ENCODE results near the gene ZFYVE21. TPM values are rescaled to one million over a fixed set of nuclear protein-coding genes. Genes with fewer than 3 reads are reported as not detected.

Gene ZFYVE21
- total RNA-seq, 1 donor from 2014 or later, result 68.6 TPM

DNA sequence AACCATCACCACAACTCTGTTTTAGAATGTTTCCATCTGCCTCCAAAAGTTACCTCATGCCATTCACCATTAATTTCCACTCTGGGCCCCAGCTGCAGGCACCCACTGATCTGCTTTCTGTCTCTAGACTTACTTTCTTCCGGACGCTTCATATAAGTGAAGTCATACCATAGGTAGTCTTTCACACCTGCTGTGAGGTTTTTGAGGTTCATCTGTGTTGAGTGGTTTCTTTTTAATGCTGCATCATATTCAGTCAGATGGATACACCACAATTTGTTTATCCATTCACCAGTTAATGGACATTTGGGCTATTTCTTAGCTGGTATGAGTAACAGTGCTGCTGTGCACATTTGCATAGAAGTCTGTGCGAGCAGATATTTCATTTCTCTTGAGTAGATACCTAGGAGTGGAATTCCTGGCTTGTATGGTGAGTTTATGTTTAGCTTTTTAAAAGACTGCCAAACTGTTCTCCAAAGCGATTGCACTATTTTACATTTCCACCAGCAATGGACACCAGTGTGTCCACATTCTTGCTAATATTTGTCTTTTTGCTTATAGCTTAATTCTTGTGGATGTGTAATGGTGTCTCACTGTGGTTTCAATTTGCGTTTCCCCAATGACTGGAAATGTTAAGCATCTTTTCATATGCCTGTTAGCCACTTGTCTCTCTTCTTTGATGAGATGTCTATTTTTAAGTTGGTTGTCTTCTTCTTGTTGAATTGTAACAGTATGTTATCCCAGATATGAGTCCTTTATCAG lies 48.3 kb downstream of the ZFYVE21 start:
- H3K4me1 Mint-ChIP-seq (ENCODE audit: low read depth), result peaks cover 7% of the 10 kb centered on the region
- no peak overlapping the region for H3K27ac Mint-ChIP-seq (ENCODE audit: unreplicated experiment)
- TF ChIP-seq, protein P1, sequence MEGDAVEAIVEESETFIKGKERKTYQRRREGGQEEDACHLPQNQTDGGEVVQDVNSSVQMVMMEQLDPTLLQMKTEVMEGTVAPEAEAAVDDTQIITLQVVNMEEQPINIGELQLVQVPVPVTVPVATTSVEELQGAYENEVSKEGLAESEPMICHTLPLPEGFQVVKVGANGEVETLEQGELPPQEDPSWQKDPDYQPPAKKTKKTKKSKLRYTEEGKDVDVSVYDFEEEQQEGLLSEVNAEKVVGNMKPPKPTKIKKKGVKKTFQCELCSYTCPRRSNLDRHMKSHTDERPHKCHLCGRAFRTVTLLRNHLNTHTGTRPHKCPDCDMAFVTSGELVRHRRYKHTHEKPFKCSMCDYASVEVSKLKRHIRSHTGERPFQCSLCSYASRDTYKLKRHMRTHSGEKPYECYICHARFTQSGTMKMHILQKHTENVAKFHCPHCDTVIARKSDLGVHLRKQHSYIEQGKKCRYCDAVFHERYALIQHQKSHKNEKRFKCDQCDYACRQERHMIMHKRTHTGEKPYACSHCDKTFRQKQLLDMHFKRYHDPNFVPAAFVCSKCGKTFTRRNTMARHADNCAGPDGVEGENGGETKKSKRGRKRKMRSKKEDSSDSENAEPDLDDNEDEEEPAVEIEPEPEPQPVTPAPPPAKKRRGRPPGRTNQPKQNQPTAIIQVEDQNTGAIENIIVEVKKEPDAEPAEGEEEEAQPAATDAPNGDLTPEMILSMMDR (IDR thresholded peaks at IDR 0.05), result no peak
- peaks cover 3% of the 10 kb centered on the region for H3K36me3 Mint-ChIP-seq (ENCODE audit: low read depth)
- no peaks in the 10 kb centered on the region for H3K27me3 Mint-ChIP-seq (ENCODE audit: low read depth)
- no peak overlapping the region for H3K4me3 Mint-ChIP-seq (ENCODE audit: unreplicated experiment)
- H3K9me3 Mint-ChIP-seq (ENCODE audit: low read depth), result peaks cover 5% of the 10 kb centered on the region
- no peak for DNase-seq (ENCODE audit: low spot score)

GRCh38 chr14:103765526-103765925 lies 49.9 kb downstream of the ZFYVE21 start:
- peaks cover 5% of the 10 kb centered on the region for H3K9me3 Mint-ChIP-seq (ENCODE audit: low read depth)
- peaks cover 7% of the 10 kb centered on the region for H3K4me1 Mint-ChIP-seq (ENCODE audit: low read depth)
- H3K27me3 Mint-ChIP-seq (ENCODE audit: low read depth), result no peaks in the 10 kb centered on the region
- no peak overlapping the region for H3K4me3 Mint-ChIP-seq (ENCODE audit: unreplicated experiment)
- no peak for DNase-seq (ENCODE audit: low spot score)
- no peak overlapping the region for H3K27ac Mint-ChIP-seq (ENCODE audit: unreplicated experiment)
- H3K36me3 Mint-ChIP-seq (ENCODE audit: low read depth), result peaks cover 3% of the 10 kb centered on the region
- TF ChIP-seq, protein P1 (IDR thresholded peaks at IDR 0.05), result no peak

DNA sequence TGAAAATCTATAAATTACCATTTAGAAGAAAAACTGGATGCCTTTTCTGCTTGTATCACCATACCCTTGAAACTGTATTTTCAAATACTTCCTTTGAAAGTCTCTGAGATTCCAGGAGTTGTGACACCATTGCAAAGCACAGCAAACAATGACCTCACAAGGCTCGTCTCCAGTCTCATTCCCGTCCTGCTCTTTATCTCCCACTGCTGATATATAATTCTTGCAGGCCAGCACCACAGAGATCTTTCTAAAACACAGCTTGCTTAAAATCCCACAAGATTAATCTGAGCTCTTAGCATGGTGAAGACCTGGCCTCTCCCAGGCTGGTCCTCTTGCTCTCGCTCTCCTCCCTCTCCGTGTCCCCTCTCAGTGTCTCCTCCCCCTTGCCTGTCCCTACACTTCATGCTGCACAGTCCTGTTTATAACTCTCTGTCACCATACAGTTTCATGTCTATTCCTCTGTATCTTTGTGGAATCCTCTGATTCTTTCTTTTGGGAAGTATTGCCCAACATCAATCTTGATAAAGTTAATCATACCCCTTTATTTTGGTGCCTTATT lies 51.8 kb downstream of the ZFYVE21 start:
- no peak overlapping the region for H3K4me3 Mint-ChIP-seq (ENCODE audit: unreplicated experiment)
- H3K36me3 Mint-ChIP-seq (ENCODE audit: low read depth), result peaks cover 3% of the 10 kb centered on the region
- H3K27ac Mint-ChIP-seq (ENCODE audit: unreplicated experiment), result no peak overlapping the region
- peaks cover 12% of the 10 kb centered on the region for H3K9me3 Mint-ChIP-seq (ENCODE audit: low read depth)
- H3K4me1 Mint-ChIP-seq (ENCODE audit: low read depth), result peaks cover under 1% of the 10 kb centered on the region
- TF ChIP-seq, protein P1 (IDR thresholded peaks at IDR 0.05), result no peak
- no peaks in the 10 kb centered on the region for H3K27me3 Mint-ChIP-seq (ENCODE audit: low read depth)
- DNase-seq (ENCODE audit: low spot score), result no peak

DNA sequence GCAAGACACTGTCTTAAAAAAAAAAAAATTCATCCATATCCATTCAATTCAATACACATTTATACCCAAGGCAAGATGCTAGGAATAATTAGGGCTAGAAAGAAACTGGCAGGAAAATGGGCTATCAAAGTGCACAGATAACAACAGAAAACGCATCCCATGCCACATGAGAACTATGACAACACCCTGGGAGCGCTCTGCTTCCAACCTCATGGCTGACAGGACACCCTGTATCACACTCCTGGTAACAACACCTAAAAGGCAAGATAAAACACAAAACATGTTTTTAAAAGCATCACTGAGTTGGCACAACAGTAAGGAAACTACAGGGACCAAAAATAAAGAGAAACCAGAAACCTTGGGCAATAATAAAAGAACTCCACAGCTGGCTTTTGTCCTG lies 54.9 kb downstream of the ZFYVE21 start:
- peaks cover 10% of the 10 kb centered on the region for H3K9me3 Mint-ChIP-seq (ENCODE audit: low read depth)
- DNase-seq (ENCODE audit: low spot score), result no peak
- TF ChIP-seq, protein P1 (IDR thresholded peaks at IDR 0.05), result no peak
- no peaks in the 10 kb centered on the region for H3K4me1 Mint-ChIP-seq (ENCODE audit: low read depth)
- no peak overlapping the region for H3K27ac Mint-ChIP-seq (ENCODE audit: unreplicated experiment)
- H3K36me3 Mint-ChIP-seq (ENCODE audit: low read depth), result peaks cover under 1% of the 10 kb centered on the region
- H3K4me3 Mint-ChIP-seq (ENCODE audit: unreplicated experiment), result no peak overlapping the region
- H3K27me3 Mint-ChIP-seq (ENCODE audit: low read depth), result no peaks in the 10 kb centered on the region

DNA sequence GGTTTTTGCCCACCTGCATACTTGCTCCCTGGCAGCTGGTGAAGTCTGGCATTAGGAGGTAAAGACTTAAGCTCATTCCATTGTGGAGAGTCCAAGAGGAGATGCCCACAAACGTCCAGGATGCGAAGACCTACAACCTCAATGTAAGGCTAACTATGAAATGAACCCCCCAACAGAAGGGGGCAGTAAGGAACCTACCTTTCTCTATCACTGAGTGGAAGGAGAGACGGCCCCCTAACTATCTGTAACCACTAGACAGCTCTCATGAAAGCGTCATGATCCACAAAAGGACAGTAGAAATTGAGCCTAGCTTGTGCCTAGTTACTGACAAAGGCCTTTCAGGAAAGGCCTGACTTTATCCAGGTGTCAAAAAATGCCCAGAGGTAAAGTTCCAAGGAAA lies 55.3 kb downstream of the ZFYVE21 start:
- H3K9me3 Mint-ChIP-seq (ENCODE audit: low read depth), result peaks cover 7% of the 10 kb centered on the region
- no peaks in the 10 kb centered on the region for H3K36me3 Mint-ChIP-seq (ENCODE audit: low read depth)
- H3K4me1 Mint-ChIP-seq (ENCODE audit: low read depth), result no peaks in the 10 kb centered on the region
- no peak overlapping the region for H3K27ac Mint-ChIP-seq (ENCODE audit: unreplicated experiment)
- DNase-seq (ENCODE audit: low spot score), result no peak
- no peak overlapping the region for H3K4me3 Mint-ChIP-seq (ENCODE audit: unreplicated experiment)
- H3K27me3 Mint-ChIP-seq (ENCODE audit: low read depth), result no peaks in the 10 kb centered on the region
- TF ChIP-seq, protein P1 (IDR thresholded peaks at IDR 0.05), result no peak

All from chondrocyte (in vitro differentiated cells).